Liver (tissue), 9 donors: ENCODE measurements around the gene CES4A. TPM values are rescaled to one million over a fixed set of nuclear protein-coding genes. Genes with fewer than 3 reads are reported as not detected.
"Not testable (repeated sequence)": the region's sequence is repeated elsewhere in the genome, so short reads cannot be mapped to it uniquely, and the experiment has no call there.

Experiments used
- DNase-seq: peaks from one replicate; pipeline ENCODE4 v3.0.0-alpha.2; 2017; ENCODE audit warnings: low spot score
- H3K27ac ChIP-seq, 2 donors: one replicate each; pipeline ENCODE4 v1.7.0; 2013; ENCODE audit warnings: inconsistent platforms in 2 of 2, low read length in 2 of 2, control low read depth in 1 of 2, low read depth in 1 of 2, mild to moderate bottlenecking in 1 of 2
- H3K27me3 ChIP-seq, 4 donors: one replicate each; pipeline versions ENCODE4 v1.6.1 to v1.7.0; 2013; ENCODE audit warnings: low read length in 3 of 4, inconsistent platforms in 1 of 4, mild to moderate bottlenecking in 1 of 4, moderate library complexity in 1 of 4; ENCODE audit not compliant: control insufficient read depth in 4 of 4, insufficient read depth in 4 of 4
- H3K36me3 ChIP-seq, 4 donors: one replicate each; pipeline versions ENCODE4 v1.6.1 to v1.7.0; 2013; ENCODE audit warnings: low read length in 3 of 4, mild to moderate bottlenecking in 3 of 4, low read depth in 1 of 4, moderate library complexity in 1 of 4; ENCODE audit not compliant: control insufficient read depth in 4 of 4, insufficient read depth in 3 of 4
- H3K4me1 ChIP-seq, 4 donors: one replicate each; pipeline versions ENCODE4 v1.6.1 to v1.7.0; 2013; ENCODE audit warnings: low read length in 3 of 4, mild to moderate bottlenecking in 3 of 4, moderate library complexity in 1 of 4; ENCODE audit not compliant: control insufficient read depth in 4 of 4, insufficient read depth in 4 of 4
- H3K4me3 ChIP-seq, 3 donors: one replicate each; pipeline versions ENCODE4 v1.6.1 to v1.7.0; 2013; ENCODE audit warnings: low read length in 3 of 3, control low read depth in 1 of 3, low read depth in 1 of 3, mild to moderate bottlenecking in 1 of 3
- H3K9ac ChIP-seq, 2 donors: one replicate each; pipeline ENCODE4 v1.7.0; 2013; ENCODE audit warnings: low read length in 2 of 2, mild to moderate bottlenecking in 2 of 2, moderate library complexity in 2 of 2, control low read depth in 1 of 2, low read depth in 1 of 2
- H3K9me3 ChIP-seq, 4 donors: one replicate each; pipeline versions ENCODE4 v1.6.1 to v1.7.0; 2013; ENCODE audit warnings: low read length in 3 of 4; ENCODE audit not compliant: control insufficient read depth in 4 of 4
- ATF3 ChIP-seq: IDR thresholded peaks from 2 replicates; pipeline ENCODE4 v1.6.1; 2016; ENCODE audit warnings: antibody characterized with exemption
- CTCF ChIP-seq: fragments of 150-350 bp; IDR thresholded peaks from 2 replicates; pipeline ENCODE4 v1.5.1; 2017; ENCODE audit warnings: improper control_type of control experiment, low read depth, low read length; ENCODE audit not compliant: missing input control
- EGR1 ChIP-seq, 2 donors: IDR thresholded peaks; 2 replicates each; pipeline ENCODE4 v1.6.1; 2016 to 2018; ENCODE audit warnings: antibody characterized with exemption in 2 of 2, low read depth in 2 of 2
- FOXA2 ChIP-seq: IDR thresholded peaks from 2 replicates; pipeline ENCODE4 v1.6.1; 2016; ENCODE audit warnings: antibody characterized with exemption
- GABPA ChIP-seq, 2 donors: IDR thresholded peaks in 1 of 2; conservative IDR thresholded peaks in 1 of 2; 2 replicates each; pipeline ENCODE4 v1.6.1; 2016; ENCODE audit warnings: antibody characterized with exemption in 2 of 2, mild to moderate bottlenecking in 1 of 2, moderate library complexity in 1 of 2
- HNF4A ChIP-seq, 2 donors: conservative IDR thresholded peaks; 2 replicates each; pipeline ENCODE4 v1.6.1; 2016; ENCODE audit warnings: antibody characterized with exemption in 2 of 2, mild to moderate bottlenecking in 2 of 2
- JUND ChIP-seq, 2 donors: IDR thresholded peaks; 2 replicates each; pipeline ENCODE4 v1.6.1; 2016; ENCODE audit warnings: antibody characterized with exemption in 2 of 2
- RAD21 ChIP-seq, 2 donors: IDR thresholded peaks; 2 replicates each; pipeline ENCODE4 v1.6.1; 2016; ENCODE audit warnings: antibody characterized with exemption in 2 of 2, mild to moderate bottlenecking in 2 of 2
- RXRA ChIP-seq, 2 donors: IDR thresholded peaks; 2 replicates each; pipeline ENCODE4 v1.6.1; 2017 to 2018; ENCODE audit warnings: antibody characterized with exemption in 2 of 2, mild to moderate bottlenecking in 1 of 2
- TAF1 ChIP-seq: conservative IDR thresholded peaks from 2 replicates; pipeline ENCODE4 v1.6.1; 2016; ENCODE audit warnings: antibody characterized with exemption, mild to moderate bottlenecking
- WGBS: extraction: QIAGEN DNeasy Blood & Tissue Kit; methylation state at CpG from one replicate; pipeline ENCODE4 v1.1.7; 2013; 5-methylcytosine and 5-hydroxymethylcytosine counted together
- polyA plus RNA-seq, 2 donors: library from polyadenylated mRNA; stranded (reverse) in 1 of 2; unstranded in 1 of 2; fragments of 200-250 nt in 1 of 2; fragments of >200 nt in 1 of 2; fragmentation: Nextera tagmentation in 1 of 2; extraction: Ambion mirVana in 1 of 2; gene quantifications; one replicate each; pipeline versions ENCODE4 v1.2.1 to v1.2.3, GENCODE V29; 2013 to 2015
- total RNA-seq, 2 donors: library from RNA; depleted of rRNA; stranded (reverse); fragments of >200 nt; gene quantifications; one replicate each; pipeline ENCODE4 v1.2.3, GENCODE V29; 2014
- donor health status: healthy.
- donor health status: healthy.
- donor health status: healthy.
- donor health status: healthy.
- donor health status: healthy.

Gene CES4A
- total and polyA plus RNA-seq, 4 donors: 1.6 to 20.5 (median 11.3) TPM

GRCh38 chr16:66953462-66954096 is 34.8 kb upstream of the CES4A start:
- DNase-seq: no peak
- WGBS: 70% methylated on average over 10 of the region's 10 CpGs
- Histone ChIP-seq H3K27me3 (no peaks in the 10 kb centered on the region), H3K4me1 (peaks cover 7 to 35% (median 30%) of the 10 kb centered on the region in 4 donors), H3K27ac (no peak overlapping the region), H3K4me3 (no peak overlapping the region), H3K9me3 (no peaks in the 10 kb centered on the region), H3K9ac (peak overlapping the region in 1 of 2 donors; percentile 36), H3K36me3 (no peaks in the 10 kb centered on the region)
- TF ChIP-seq ATF3 (no peak), TAF1 (no peak), EGR1 (IDR thresholded peaks at IDR 0.05; ENCODE audit: low read depth in 2 of 2) (no peak), RXRA (IDR thresholded peaks at IDR 0.05) (no peak), JUND (IDR thresholded peaks at IDR 0.05) (no peak), FOXA2 (no peak)

GRCh38 chr16:66954097-66954659 is 34.2 kb upstream of the CES4A start:
- H3K4me1 ChIP-seq: peaks cover 3 to 29% (median 25%) of the 10 kb centered on the region in 4 donors
- DNase-seq: peak; percentile 75
- H3K27ac ChIP-seq: no peak overlapping the region
- H3K4me3 ChIP-seq: no peak overlapping the region
- no peak for TF ChIP-seq FOXA2
- no peak for TF ChIP-seq GABPA (IDR thresholded peaks at IDR 0.05 in 1 of 2, conservative IDR thresholded peaks at IDR 0.05 in 1 of 2)
- TF ChIP-seq RXRA (IDR thresholded peaks at IDR 0.05): peak; percentile 23 to 55
- TF ChIP-seq RAD21 (IDR thresholded peaks at IDR 0.05): peak; percentile 93 to 95
- TF ChIP-seq HNF4A (conservative IDR thresholded peaks at IDR 0.05): peak; percentile 11 to 17
- TF ChIP-seq CTCF: peak; percentile 89
- no peak for TF ChIP-seq ATF3
- peak overlapping the region in 1 of 2 donors; percentile 36 for H3K9ac ChIP-seq
- H3K36me3 ChIP-seq: no peaks in the 10 kb centered on the region
- WGBS: 14% methylated on average over 8 of the region's 8 CpGs
- no peaks in the 10 kb centered on the region for H3K27me3 ChIP-seq
- no peaks in the 10 kb centered on the region for H3K9me3 ChIP-seq

GRCh38 chr16:66955363-66956153 is 32.8 kb upstream of the CES4A start:
- H3K9ac ChIP-seq, H3K4me3 ChIP-seq, H3K36me3 ChIP-seq, DNase-seq, H3K9me3 ChIP-seq, H3K27me3 ChIP-seq: not testable (repeated sequence)
- Histone ChIP-seq H3K4me1 (peaks cover 0 to 20% (median 17%) of the 10 kb centered on the region in 4 donors), H3K27ac (peak overlapping the region in 1 of 2 donors; percentile 46)
- TF ChIP-seq TAF1: peak; percentile 18
- WGBS: 34% methylated on average over 17 of the region's 17 CpGs
